Activated T-cell treated with anti-CD3 and anti-CD28 coated beads, Interleukin-2, amount 50 U/mL, for 24 hours (primary cell): Measurements from ENCODE around the gene EIF4G3.
"Not testable (repeated sequence)": the region's sequence is repeated elsewhere in the genome, so short reads cannot be mapped to it uniquely, and the experiment has no call there.

ENCODE experiments used
- DNase-seq: peaks from one replicate; pipeline ENCODE4 v3.0.0-alpha.2; 2020
- H3K27ac Mint-ChIP-seq: 2 replicates; pipeline ENCODE4 v1.8.0; 2020; ENCODE audit warnings: mild to moderate bottlenecking, mixed read lengths
- H3K27me3 Mint-ChIP-seq: 2 replicates; pipeline ENCODE4 v1.8.0; 2020; ENCODE audit warnings: mixed read lengths
- H3K36me3 Mint-ChIP-seq: 2 replicates; pipeline ENCODE4 v1.8.0; 2020; ENCODE audit warnings: low read depth, mixed read lengths
- H3K4me1 Mint-ChIP-seq: 2 replicates; pipeline ENCODE4 v1.8.0; 2020; ENCODE audit warnings: low read depth, mixed read lengths
- H3K4me3 Mint-ChIP-seq: 2 replicates; pipeline ENCODE4 v1.8.0; 2020; ENCODE audit warnings: mild to moderate bottlenecking, moderate library complexity, mixed read lengths
- H3K9me3 Mint-ChIP-seq: 2 replicates; pipeline ENCODE4 v1.8.0; 2020; ENCODE audit warnings: mixed read lengths

The EIF4G3 gene

DNA sequence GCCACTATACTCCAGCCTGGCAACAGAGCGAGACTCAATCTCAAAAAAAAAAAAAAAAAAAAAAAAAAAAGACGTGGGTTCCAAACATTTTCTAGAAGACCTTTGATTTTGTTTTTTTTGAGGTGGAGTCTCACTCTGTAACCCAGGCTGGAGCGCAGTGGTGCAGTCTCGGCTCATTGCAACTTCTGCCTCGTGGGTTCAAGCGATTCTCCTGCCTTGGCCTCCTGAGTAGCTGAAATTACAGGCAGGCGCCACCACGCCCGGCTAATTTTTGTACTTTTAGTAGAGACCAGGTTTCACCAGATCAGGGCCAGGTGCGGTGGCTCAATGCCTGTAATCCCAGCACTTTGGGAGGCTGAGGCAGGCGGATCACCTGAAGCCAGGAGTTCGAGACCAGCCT, 3.6 kb downstream of the EIF4G3 start:
- H3K4me3 Mint-ChIP-seq, H3K27me3 Mint-ChIP-seq, DNase-seq, H3K9me3 Mint-ChIP-seq, H3K27ac Mint-ChIP-seq: not testable (repeated sequence)
- peaks cover 59% of the 10 kb centered on the region for H3K36me3 Mint-ChIP-seq
- H3K4me1 Mint-ChIP-seq = peaks cover 37% of the 10 kb centered on the region

GRCh38 chr1:21170837-21171236, 5.9 kb downstream of the EIF4G3 start:
- H3K36me3 Mint-ChIP-seq = peaks cover 73% of the 10 kb centered on the region
- H3K4me1 Mint-ChIP-seq = peaks cover 33% of the 10 kb centered on the region
- not testable (repeated sequence) for H3K27me3 Mint-ChIP-seq, DNase-seq, H3K4me3 Mint-ChIP-seq, H3K27ac Mint-ChIP-seq, H3K9me3 Mint-ChIP-seq

GRCh38 chr1:21168444-21168843, 8.3 kb downstream of the EIF4G3 start:
- Mint-ChIP-seq H3K9me3 (no peaks in the 10 kb centered on the region), H3K27ac (no peak overlapping the region), H3K36me3 (peaks cover 73% of the 10 kb centered on the region), H3K27me3 (no peaks in the 10 kb centered on the region), H3K4me1 (peaks cover 24% of the 10 kb centered on the region), H3K4me3 (no peak overlapping the region)
- no peak for DNase-seq

DNA sequence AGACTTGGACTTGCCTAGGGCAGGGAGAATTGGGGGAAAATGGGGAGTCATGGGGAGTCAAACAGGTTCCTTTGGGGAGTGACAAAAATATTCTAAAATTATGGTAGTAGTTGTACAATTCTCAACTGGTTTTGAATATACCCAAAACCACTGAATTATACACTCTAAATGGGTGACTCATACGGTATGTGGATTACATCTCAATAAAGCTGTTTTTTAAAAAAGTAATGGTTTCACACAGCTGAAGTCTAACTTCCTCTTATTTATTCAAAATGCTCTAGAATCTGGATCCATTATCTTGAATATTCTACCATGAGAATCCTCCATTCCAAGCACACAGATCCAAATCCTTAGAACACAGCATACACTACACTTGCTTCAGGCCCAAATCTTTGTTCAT, 11.1 kb downstream of the EIF4G3 start:
- DNase-seq = no peak
- no peaks in the 10 kb centered on the region for H3K27me3 Mint-ChIP-seq
- peaks cover 72% of the 10 kb centered on the region for H3K36me3 Mint-ChIP-seq
- no peak overlapping the region for H3K4me3 Mint-ChIP-seq
- peaks cover 16% of the 10 kb centered on the region for H3K4me1 Mint-ChIP-seq
- H3K9me3 Mint-ChIP-seq = no peaks in the 10 kb centered on the region
- no peak overlapping the region for H3K27ac Mint-ChIP-seq

GRCh38 chr1:21165076-21165475, 11.6 kb downstream of the EIF4G3 start:
- Mint-ChIP-seq H3K4me3 (no peak overlapping the region), H3K4me1 (peaks cover 21% of the 10 kb centered on the region), H3K9me3 (no peaks in the 10 kb centered on the region), H3K27me3 (no peaks in the 10 kb centered on the region), H3K27ac (no peak overlapping the region), H3K36me3 (peaks cover 72% of the 10 kb centered on the region)
- no peak for DNase-seq

DNA sequence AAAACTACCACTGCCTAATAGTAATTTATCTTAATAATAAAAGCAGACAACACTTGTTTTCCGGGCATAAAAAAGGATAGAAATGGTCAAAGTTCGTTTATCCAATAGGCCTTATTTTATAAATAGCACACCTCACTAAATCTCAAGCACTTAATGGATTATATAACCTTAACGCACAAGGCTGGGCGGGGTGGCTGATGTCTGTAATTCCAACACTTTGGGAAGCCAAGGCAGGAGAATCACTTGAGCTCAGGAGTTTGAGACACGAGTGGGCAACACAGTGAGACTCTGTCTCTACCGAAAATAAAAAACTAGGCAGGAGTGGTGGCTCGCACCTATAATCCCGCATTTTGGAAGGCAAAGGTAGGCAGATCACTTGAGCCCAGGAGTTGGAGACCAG, 12.4 kb downstream of the EIF4G3 start:
- no peak for DNase-seq
- H3K9me3 Mint-ChIP-seq = no peaks in the 10 kb centered on the region
- H3K36me3 Mint-ChIP-seq = peaks cover 73% of the 10 kb centered on the region
- H3K4me3 Mint-ChIP-seq = no peak overlapping the region
- H3K4me1 Mint-ChIP-seq = peaks cover 21% of the 10 kb centered on the region
- no peak overlapping the region for H3K27ac Mint-ChIP-seq
- H3K27me3 Mint-ChIP-seq = no peaks in the 10 kb centered on the region

- Mint-ChIP-seq H3K9me3 (no peaks in the 10 kb centered on the region), H3K36me3 (peaks cover 73% of the 10 kb centered on the region), H3K4me1 (peaks cover 21% of the 10 kb centered on the region), H3K4me3 (no peak overlapping the region), H3K27ac (no peak overlapping the region), H3K27me3 (no peaks in the 10 kb centered on the region)
- DNase-seq = no peak
These were observed 13.8 kb downstream of the EIF4G3 start for GRCh38 chr1:21162740-21163464.

DNA sequence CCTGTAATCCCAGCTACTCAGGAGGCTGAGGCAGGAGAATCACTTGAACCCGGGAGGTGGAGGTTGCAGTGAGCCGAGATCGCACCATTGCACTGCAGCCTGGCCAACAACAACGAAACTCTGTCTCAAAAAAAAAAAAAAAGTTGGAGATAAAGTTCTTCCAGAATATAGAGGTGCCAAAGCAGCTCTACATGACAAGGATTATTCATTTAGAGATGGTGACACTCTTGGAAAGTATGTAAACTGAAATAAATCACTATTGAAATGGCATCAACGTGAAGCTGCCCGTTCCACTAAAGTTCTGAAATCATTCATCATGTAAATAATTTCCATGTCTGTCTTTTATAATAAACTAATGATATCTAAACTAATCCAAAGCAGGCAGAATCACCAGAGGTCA, 14.9 kb downstream of the EIF4G3 start:
- no peaks in the 10 kb centered on the region for H3K9me3 Mint-ChIP-seq
- no peak overlapping the region for H3K4me3 Mint-ChIP-seq
- peaks cover 20% of the 10 kb centered on the region for H3K4me1 Mint-ChIP-seq
- no peaks in the 10 kb centered on the region for H3K27me3 Mint-ChIP-seq
- H3K27ac Mint-ChIP-seq = no peak overlapping the region
- no peak for DNase-seq
- H3K36me3 Mint-ChIP-seq = peaks cover 72% of the 10 kb centered on the region

DNA sequence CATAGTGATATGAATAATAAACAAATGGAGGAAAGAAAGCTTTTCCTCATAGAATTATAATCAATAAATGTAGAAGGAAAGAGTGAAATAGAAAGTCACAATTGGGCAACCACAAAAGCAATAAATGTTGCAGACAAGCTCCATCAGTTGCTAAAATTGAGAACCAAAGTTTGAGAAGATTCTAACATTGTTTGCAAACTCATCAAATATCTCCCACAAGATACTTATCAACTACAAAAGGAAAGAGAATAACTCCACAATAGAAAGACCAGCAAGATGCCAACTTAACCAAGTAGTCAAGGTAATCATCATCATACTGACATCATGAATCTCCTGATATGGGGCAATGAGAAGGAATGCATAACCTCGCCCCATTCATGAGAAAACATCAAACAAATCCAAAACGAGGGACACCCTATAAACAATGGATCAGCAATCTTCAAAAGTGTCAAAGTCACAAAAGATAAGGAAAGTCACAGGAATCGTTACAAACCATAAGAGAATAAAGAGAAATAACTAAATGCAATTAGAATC, 16.4 kb downstream of the EIF4G3 start:
- Mint-ChIP-seq H3K27me3 (no peaks in the 10 kb centered on the region), H3K36me3 (peaks cover 67% of the 10 kb centered on the region), H3K9me3 (no peaks in the 10 kb centered on the region), H3K27ac (no peak overlapping the region), H3K4me1 (peaks cover 18% of the 10 kb centered on the region), H3K4me3 (no peak overlapping the region)
- DNase-seq = no peak

DNA sequence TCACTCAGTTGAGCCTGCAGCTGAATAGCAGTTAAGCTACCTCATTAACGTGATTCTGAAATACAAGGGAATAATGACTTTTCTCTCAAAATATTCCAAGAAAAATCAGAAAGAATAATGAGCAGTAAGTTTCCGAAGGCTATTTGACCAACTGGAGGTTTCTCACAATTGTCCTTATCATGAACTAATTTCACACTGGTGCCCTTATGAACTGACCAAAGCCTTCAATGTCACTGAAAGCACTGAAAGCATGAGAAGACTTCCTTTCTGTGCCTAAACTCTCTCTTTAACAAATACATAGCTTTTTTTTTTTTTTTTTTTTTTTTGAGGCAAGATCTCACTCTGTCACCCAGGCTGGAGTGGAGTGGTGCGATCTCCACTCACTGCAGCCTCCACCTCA, 18.8 kb downstream of the EIF4G3 start:
- Mint-ChIP-seq H3K27me3 (no peaks in the 10 kb centered on the region), H3K36me3 (peaks cover 66% of the 10 kb centered on the region), H3K9me3 (no peaks in the 10 kb centered on the region), H3K27ac (no peak overlapping the region), H3K4me1 (peaks cover 18% of the 10 kb centered on the region), H3K4me3 (no peak overlapping the region)
- DNase-seq = no peak

GRCh38 chr1:21157054-21157453, 19.6 kb downstream of the EIF4G3 start:
- DNase-seq = no peak
- no peak overlapping the region for H3K4me3 Mint-ChIP-seq
- peaks cover 67% of the 10 kb centered on the region for H3K36me3 Mint-ChIP-seq
- H3K9me3 Mint-ChIP-seq = no peaks in the 10 kb centered on the region
- H3K27ac Mint-ChIP-seq = no peak overlapping the region
- H3K27me3 Mint-ChIP-seq = no peaks in the 10 kb centered on the region
- H3K4me1 Mint-ChIP-seq = peaks cover 18% of the 10 kb centered on the region

DNA sequence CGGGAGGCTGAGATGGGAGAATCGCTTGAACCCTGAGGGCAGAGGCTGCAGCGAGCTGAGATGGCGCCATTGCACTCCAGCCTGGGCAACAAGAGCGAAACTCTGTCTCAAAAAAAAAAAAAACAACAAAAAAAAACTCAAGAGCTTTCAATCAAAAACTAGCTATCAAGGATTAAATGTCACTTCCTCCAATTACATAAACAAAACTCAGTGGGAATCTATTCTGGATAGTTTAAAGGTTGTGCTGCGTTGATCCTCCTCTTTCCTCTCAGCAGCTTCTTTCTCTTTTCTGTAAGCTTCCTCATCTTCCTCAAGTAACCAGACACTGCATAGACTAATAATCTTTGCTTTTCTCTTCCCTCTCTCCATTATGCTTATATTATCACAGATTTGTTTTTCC, 20.7 kb downstream of the EIF4G3 start:
- H3K4me3 Mint-ChIP-seq = no peak overlapping the region
- peaks cover 20% of the 10 kb centered on the region for H3K4me1 Mint-ChIP-seq
- H3K27me3 Mint-ChIP-seq = no peaks in the 10 kb centered on the region
- peaks cover 63% of the 10 kb centered on the region for H3K36me3 Mint-ChIP-seq
- H3K27ac Mint-ChIP-seq = no peak overlapping the region
- no peaks in the 10 kb centered on the region for H3K9me3 Mint-ChIP-seq
- DNase-seq = no peak

GRCh38 chr1:21154717-21155116, 22.0 kb downstream of the EIF4G3 start:
- Mint-ChIP-seq H3K4me3 (no peak overlapping the region), H3K4me1 (peaks cover 16% of the 10 kb centered on the region), H3K27ac (no peak overlapping the region), H3K36me3 (peaks cover 62% of the 10 kb centered on the region), H3K9me3 (no peaks in the 10 kb centered on the region), H3K27me3 (no peaks in the 10 kb centered on the region)
- DNase-seq = no peak

- Mint-ChIP-seq H3K4me1 (peaks cover 16% of the 10 kb centered on the region), H3K27ac (no peak overlapping the region), H3K27me3 (no peaks in the 10 kb centered on the region), H3K4me3 (no peak overlapping the region), H3K36me3 (peaks cover 64% of the 10 kb centered on the region), H3K9me3 (no peaks in the 10 kb centered on the region)
- no peak for DNase-seq
These were observed 23.3 kb downstream of the EIF4G3 start for GRCh38 chr1:21153388-21153787.

- no peaks in the 10 kb centered on the region for H3K27me3 Mint-ChIP-seq
- no peaks in the 10 kb centered on the region for H3K9me3 Mint-ChIP-seq
- H3K27ac Mint-ChIP-seq = no peak overlapping the region
- DNase-seq = no peak
- peaks cover 16% of the 10 kb centered on the region for H3K4me1 Mint-ChIP-seq
- H3K4me3 Mint-ChIP-seq = no peak overlapping the region
- H3K36me3 Mint-ChIP-seq = peaks cover 63% of the 10 kb centered on the region
These were observed 24.1 kb downstream of the EIF4G3 start for GRCh38 chr1:21152423-21153100.
